ENCODE measurements around the gene SNX15.
A peak's percentile ranks its signal among the peaks of the same experiment; 100 is the strongest.
"Not testable (repeated sequence)": the region's sequence is repeated elsewhere in the genome, so short reads cannot be mapped to it uniquely, and the experiment has no call there.

Gene SNX15

GRCh38 chr11:65014726-65015227 lies 12.5 kb upstream of the SNX15 start:
- DNase-seq (ENCODE audit: low read depth in 2 of 2), result no peak

GRCh38 chr11:65016705-65017104 lies 10.5 kb upstream of the SNX15 start:
- DNase-seq (ENCODE audit: low read depth in 2 of 2), result no peak

- DNase-seq (ENCODE audit: low read depth in 2 of 2), result no peak
These were observed 9.3 kb upstream of the SNX15 start for GRCh38 chr11:65017937-65018336.

GRCh38 chr11:65019824-65020223 lies 7.4 kb upstream of the SNX15 start:
- DNase-seq (ENCODE audit: low read depth in 2 of 2), result no peak

GRCh38 chr11:65021003-65021402 lies 6.2 kb upstream of the SNX15 start:
- DNase-seq (ENCODE audit: low read depth in 2 of 2), result no peak

- DNase-seq (ENCODE audit: low read depth in 2 of 2), result no peak
These were observed 5.7 kb upstream of the SNX15 start for GRCh38 chr11:65021509-65021908.

GRCh38 chr11:65023502-65023901 lies 3.7 kb upstream of the SNX15 start:
- not testable (repeated sequence) for DNase-seq (ENCODE audit: low read depth in 2 of 2)

GRCh38 chr11:65026810-65027209 lies 429 bp upstream of the SNX15 start:
- no peak for DNase-seq (ENCODE audit: low read depth in 2 of 2)

- DNase-seq (ENCODE audit: low read depth in 2 of 2), result no peak
These were observed 5.0 kb downstream of the SNX15 start for GRCh38 chr11:65032216-65032615.

GRCh38 chr11:65034423-65034822 lies 7.2 kb downstream of the SNX15 start:
- no peak for DNase-seq (ENCODE audit: low read depth in 2 of 2)

- DNase-seq (ENCODE audit: low read depth in 2 of 2), result no peak
These were observed 8.3 kb downstream of the SNX15 start for GRCh38 chr11:65035579-65035978.

GRCh38 chr11:65036931-65037330 lies 9.7 kb downstream of the SNX15 start:
- DNase-seq (ENCODE audit: low read depth in 2 of 2), result no peak

GRCh38 chr11:65040520-65040846 lies 13.2 kb downstream of the SNX15 start:
- DNase-seq (ENCODE audit: low read depth in 2 of 2), result no peak

- DNase-seq (ENCODE audit: low read depth in 2 of 2), result peak; percentile 68 to 81
These were observed 13.8 kb downstream of the SNX15 start, which contains the start of gene SAC3D1 for GRCh38 chr11:65040847-65041622. Gene SAC3D1, plus strand, starts transcription at chr11:65041210. Its CDS starts 83 bp downstream, at chr11:65041293.

- no peak for DNase-seq (ENCODE audit: low read depth in 2 of 2)
These were observed 15.7 kb downstream of the SNX15 start for GRCh38 chr11:65042891-65043290.

- no peak for DNase-seq (ENCODE audit: low read depth in 2 of 2)
These were observed 16.8 kb downstream of the SNX15 start for GRCh38 chr11:65043881-65044501.

- DNase-seq (ENCODE audit: low read depth in 2 of 2), result no peak
These were observed 17.8 kb downstream of the SNX15 start for GRCh38 chr11:65045061-65045460.

GRCh38 chr11:65045728-65046127 lies 18.5 kb downstream of the SNX15 start:
- DNase-seq (ENCODE audit: low read depth in 2 of 2), result no peak

GRCh38 chr11:65047581-65048422 lies 20.6 kb downstream of the SNX15 start:
- DNase-seq (ENCODE audit: low read depth in 2 of 2), result peak in 1 of 2 donors; percentile 13

GRCh38 chr11:65051398-65051858 lies 24.2 kb downstream of the SNX15 start:
- no peak for DNase-seq (ENCODE audit: low read depth in 2 of 2)

- no peak for DNase-seq (ENCODE audit: low read depth in 2 of 2)
These were observed 26.7 kb downstream of the SNX15 start for GRCh38 chr11:65053827-65054508.

- DNase-seq (ENCODE audit: low read depth in 2 of 2), result no peak
These were observed 28.3 kb downstream of the SNX15 start for GRCh38 chr11:65055538-65055937.
